Muscle of arm (tissue), 12 donors: ENCODE data around the gene ATP5F1D. TPM values are rescaled to one million over a fixed set of nuclear protein-coding genes. Genes with fewer than 3 reads are reported as not detected.
A peak's percentile ranks its signal among the peaks of the same experiment; 100 is the strongest.

Source experiments
- DNase-seq: peaks from one replicate; pipeline ENCODE4 v3.0.0-alpha.2; 2013
- polyA plus RNA-seq, 12 donors: library from polyadenylated mRNA; unstranded; fragments of 120-200 nt; gene quantifications; one replicate each; pipeline ENCODE4 v1.2.1, GENCODE V29; 2013; ENCODE audit not compliant: insufficient read length in 12 of 12

The ATP5F1D gene
- polyA plus RNA-seq, 12 donors: 94.6 to 231 (median 136) TPM; not detected in 1

- no peak for DNase-seq
Observed at GRCh38 chr19:1217366-1217765, 24.2 kb upstream of the ATP5F1D start.

GRCh38 chr19:1218751-1219567 is 22.6 kb upstream of the ATP5F1D start:
- DNase-seq: no peak

GRCh38 chr19:1219786-1220476 is 21.6 kb upstream of the ATP5F1D start:
- no peak for DNase-seq

- no peak for DNase-seq
Observed at GRCh38 chr19:1220477-1220930, 21.0 kb upstream of the ATP5F1D start.

- DNase-seq: peak; percentile 66
Observed at GRCh38 chr19:1220976-1221903, 20.3 kb upstream of the ATP5F1D start.

GRCh38 chr19:1221904-1222255 is 19.7 kb upstream of the ATP5F1D start:
- no peak for DNase-seq

GRCh38 chr19:1222394-1222793 is 19.2 kb upstream of the ATP5F1D start:
- no peak for DNase-seq

- no peak for DNase-seq
Observed at GRCh38 chr19:1223018-1223855, 18.3 kb upstream of the ATP5F1D start.

GRCh38 chr19:1224047-1224825 is 17.3 kb upstream of the ATP5F1D start:
- DNase-seq: no peak

GRCh38 chr19:1224847-1225246 is 16.7 kb upstream of the ATP5F1D start:
- no peak for DNase-seq

- DNase-seq: no peak
Observed at GRCh38 chr19:1225440-1226226, 15.9 kb upstream of the ATP5F1D start.

- DNase-seq: no peak
Observed at GRCh38 chr19:1226227-1226518, 15.4 kb upstream of the ATP5F1D start.

- no peak for DNase-seq
Observed at GRCh38 chr19:1226522-1227303, 14.8 kb upstream of the ATP5F1D start.

GRCh38 chr19:1227304-1228054 is 14.1 kb upstream of the ATP5F1D start:
- DNase-seq: no peak

- DNase-seq: no peak
Observed at GRCh38 chr19:1228161-1228957, 13.2 kb upstream of the ATP5F1D start.

GRCh38 chr19:1229056-1229923 is 12.3 kb upstream of the ATP5F1D start:
- DNase-seq: no peak
